ENCODE results near the gene SIL1. TPM values are rescaled to one million over a fixed set of nuclear protein-coding genes. Genes with fewer than 3 reads are reported as not detected.

Gene SIL1
- total RNA-seq, 1 donor from 2014 or later = 29.9 TPM

DNA sequence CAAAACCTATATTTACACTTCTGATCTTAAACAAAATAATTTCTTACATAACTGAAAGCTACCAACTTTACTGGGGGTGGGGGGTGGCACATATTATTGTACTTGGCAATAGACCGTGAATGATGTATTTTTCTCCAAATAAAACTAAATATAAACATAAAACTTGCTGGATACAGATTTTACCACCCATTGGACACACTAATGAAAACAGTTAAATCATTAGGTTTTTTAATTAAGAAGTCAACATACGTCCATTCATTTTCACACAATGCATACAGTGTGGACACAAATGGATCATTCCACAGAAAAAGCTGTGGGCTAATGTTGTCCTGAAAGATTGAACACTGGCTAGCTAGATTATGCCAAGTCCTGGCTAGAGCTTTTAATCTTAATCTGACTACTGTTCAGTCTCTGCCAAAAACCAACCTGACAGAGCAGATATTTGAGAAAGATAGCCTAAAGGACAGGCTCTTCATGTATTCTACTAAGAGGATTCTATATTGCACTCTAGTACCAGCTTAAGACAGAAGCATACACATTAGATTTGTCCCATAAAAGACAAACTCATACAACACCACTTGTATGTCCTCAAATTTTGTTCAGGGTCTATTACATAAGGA, 118.1 kb downstream of the SIL1 start:
- TF ChIP-seq, protein P1, sequence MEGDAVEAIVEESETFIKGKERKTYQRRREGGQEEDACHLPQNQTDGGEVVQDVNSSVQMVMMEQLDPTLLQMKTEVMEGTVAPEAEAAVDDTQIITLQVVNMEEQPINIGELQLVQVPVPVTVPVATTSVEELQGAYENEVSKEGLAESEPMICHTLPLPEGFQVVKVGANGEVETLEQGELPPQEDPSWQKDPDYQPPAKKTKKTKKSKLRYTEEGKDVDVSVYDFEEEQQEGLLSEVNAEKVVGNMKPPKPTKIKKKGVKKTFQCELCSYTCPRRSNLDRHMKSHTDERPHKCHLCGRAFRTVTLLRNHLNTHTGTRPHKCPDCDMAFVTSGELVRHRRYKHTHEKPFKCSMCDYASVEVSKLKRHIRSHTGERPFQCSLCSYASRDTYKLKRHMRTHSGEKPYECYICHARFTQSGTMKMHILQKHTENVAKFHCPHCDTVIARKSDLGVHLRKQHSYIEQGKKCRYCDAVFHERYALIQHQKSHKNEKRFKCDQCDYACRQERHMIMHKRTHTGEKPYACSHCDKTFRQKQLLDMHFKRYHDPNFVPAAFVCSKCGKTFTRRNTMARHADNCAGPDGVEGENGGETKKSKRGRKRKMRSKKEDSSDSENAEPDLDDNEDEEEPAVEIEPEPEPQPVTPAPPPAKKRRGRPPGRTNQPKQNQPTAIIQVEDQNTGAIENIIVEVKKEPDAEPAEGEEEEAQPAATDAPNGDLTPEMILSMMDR (IDR thresholded peaks at IDR 0.05; ENCODE audit: insufficient read depth, low read length, poor library complexity, severe bottlenecking) = no peak
- no peak overlapping the region for H3K4me3 ChIP-seq (ENCODE audit: low read depth, low read length)
- no peak for DNase-seq (ENCODE audit: low read depth)
- H3K36me3 ChIP-seq (ENCODE audit: control insufficient read depth, insufficient read depth, low read length) = no peaks in the 10 kb centered on the region
- no peaks in the 10 kb centered on the region for H3K27me3 ChIP-seq (ENCODE audit: control insufficient read depth, insufficient read depth, low read length)

DNA sequence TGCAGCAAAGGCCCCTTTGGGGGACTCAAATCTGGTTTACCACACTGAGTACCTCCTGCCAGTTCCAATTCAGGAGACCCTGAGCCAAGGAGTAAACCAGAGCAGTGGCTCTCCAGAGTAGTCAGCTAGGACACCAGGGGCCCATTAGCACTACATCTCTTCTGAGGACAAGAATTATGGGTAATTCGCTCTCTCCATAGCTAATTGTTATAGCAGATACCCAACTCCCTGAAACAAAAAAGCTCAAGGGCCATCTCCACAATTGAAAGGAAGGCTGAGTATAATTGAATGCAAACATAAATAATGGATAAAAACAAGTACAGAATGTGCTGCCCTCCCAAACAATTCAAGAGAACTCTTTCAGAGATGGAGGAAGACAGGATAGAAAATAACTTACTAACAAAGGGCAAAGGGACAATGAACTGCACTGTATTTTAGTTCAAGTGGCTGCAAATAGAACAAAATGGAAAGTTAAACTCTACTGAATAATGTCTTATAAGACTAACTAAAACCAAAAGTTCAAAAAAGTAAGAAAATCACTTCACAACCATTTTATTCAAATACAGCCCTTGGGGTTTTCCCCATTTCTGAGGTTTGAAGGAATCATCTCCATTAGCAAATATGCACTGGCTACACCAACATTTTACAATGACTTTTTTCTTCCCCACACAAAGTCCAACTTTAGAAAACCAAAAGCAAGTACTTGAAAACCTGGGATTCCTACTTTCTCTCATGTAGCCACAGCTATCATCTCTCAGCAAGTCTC, 118.8 kb downstream of the SIL1 start:
- TF ChIP-seq, protein P1 (IDR thresholded peaks at IDR 0.05; ENCODE audit: insufficient read depth, low read length, poor library complexity, severe bottlenecking) = no peak
- Histone ChIP-seq H3K4me3 (ENCODE audit: low read depth, low read length) (no peak overlapping the region), H3K27me3 (ENCODE audit: control insufficient read depth, insufficient read depth, low read length) (no peaks in the 10 kb centered on the region), H3K36me3 (ENCODE audit: control insufficient read depth, insufficient read depth, low read length) (no peaks in the 10 kb centered on the region)
- DNase-seq (ENCODE audit: low read depth) = no peak

GRCh38 chr5:139078345-139078744, 119.8 kb downstream of the SIL1 start:
- no peak overlapping the region for H3K4me3 ChIP-seq (ENCODE audit: low read depth, low read length)
- TF ChIP-seq, protein P1 (IDR thresholded peaks at IDR 0.05; ENCODE audit: insufficient read depth, low read length, poor library complexity, severe bottlenecking) = no peak
- DNase-seq (ENCODE audit: low read depth) = no peak

DNA sequence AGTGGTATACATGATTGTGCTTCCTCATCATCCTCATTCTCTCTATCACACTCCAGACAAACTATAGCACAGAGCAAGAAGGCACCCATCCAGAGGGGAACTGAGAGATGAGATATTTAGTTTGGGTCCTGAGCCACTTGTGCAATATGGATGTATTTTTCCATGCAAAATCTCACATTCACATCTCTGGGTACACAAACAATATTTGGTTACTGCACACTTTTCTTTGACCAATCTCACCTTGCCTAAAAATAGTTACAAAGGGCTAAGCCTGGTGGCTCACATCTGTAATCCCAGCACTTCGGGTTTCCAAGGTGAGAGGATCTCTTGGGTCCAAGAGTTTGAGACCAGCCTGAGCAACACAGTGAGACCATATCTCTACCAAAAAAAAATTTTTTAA, 120.3 kb downstream of the SIL1 start:
- TF ChIP-seq, protein P1 (IDR thresholded peaks at IDR 0.05; ENCODE audit: insufficient read depth, low read length, poor library complexity, severe bottlenecking) = no peak
- Histone ChIP-seq H3K27me3 (ENCODE audit: control insufficient read depth, insufficient read depth, low read length) (no peaks in the 10 kb centered on the region), H3K36me3 (ENCODE audit: control insufficient read depth, insufficient read depth, low read length) (no peaks in the 10 kb centered on the region), H3K4me3 (ENCODE audit: low read depth, low read length) (no peak overlapping the region)
- DNase-seq (ENCODE audit: low read depth) = no peak

More at GRCh38 chr5:139078345-139078744, 119.8 kb downstream of the SIL1 start:
- Histone ChIP-seq H3K27me3 (ENCODE audit: control insufficient read depth, insufficient read depth, low read length) (no peaks in the 10 kb centered on the region), H3K36me3 (ENCODE audit: control insufficient read depth, insufficient read depth, low read length) (no peaks in the 10 kb centered on the region)

- no peak for DNase-seq (ENCODE audit: low read depth)
- no peak overlapping the region for H3K4me3 ChIP-seq (ENCODE audit: low read depth, low read length)
- no peaks in the 10 kb centered on the region for H3K27me3 ChIP-seq (ENCODE audit: control insufficient read depth, insufficient read depth, low read length)
- TF ChIP-seq, protein P1 (IDR thresholded peaks at IDR 0.05; ENCODE audit: insufficient read depth, low read length, poor library complexity, severe bottlenecking) = no peak
- no peaks in the 10 kb centered on the region for H3K36me3 ChIP-seq (ENCODE audit: control insufficient read depth, insufficient read depth, low read length)
These were observed 122.1 kb downstream of the SIL1 start for GRCh38 chr5:139076111-139076510.
